Neuron (in vitro differentiated cells): ENCODE results near the gene RHO.

Experiments
- H2AFZ ChIP-seq: one replicate; pipeline ENCODE4 v1.6.1; 2013; ENCODE audit warnings: low read depth, mild to moderate bottlenecking, inconsistent platforms, low read length, moderate library complexity
- H3K27me3 ChIP-seq: one replicate; pipeline ENCODE4 v1.6.1; 2013; ENCODE audit warnings: low read length; ENCODE audit not compliant: insufficient read depth
- H3K36me3 ChIP-seq: one replicate; pipeline ENCODE4 v1.6.1; 2013; ENCODE audit warnings: low read length; ENCODE audit not compliant: insufficient read depth
- H3K4me1 ChIP-seq: one replicate; pipeline ENCODE4 v1.6.1; 2013; ENCODE audit warnings: low read length; ENCODE audit not compliant: insufficient read depth
- H3K4me3 ChIP-seq: 2 replicates; pipeline ENCODE4 v1.5.1; 2013; ENCODE audit warnings: mild to moderate bottlenecking, low read length, moderate library complexity
- H3K9me3 ChIP-seq: one replicate; pipeline ENCODE4 v1.6.1; 2013; ENCODE audit warnings: low read length

RHO gene

DNA sequence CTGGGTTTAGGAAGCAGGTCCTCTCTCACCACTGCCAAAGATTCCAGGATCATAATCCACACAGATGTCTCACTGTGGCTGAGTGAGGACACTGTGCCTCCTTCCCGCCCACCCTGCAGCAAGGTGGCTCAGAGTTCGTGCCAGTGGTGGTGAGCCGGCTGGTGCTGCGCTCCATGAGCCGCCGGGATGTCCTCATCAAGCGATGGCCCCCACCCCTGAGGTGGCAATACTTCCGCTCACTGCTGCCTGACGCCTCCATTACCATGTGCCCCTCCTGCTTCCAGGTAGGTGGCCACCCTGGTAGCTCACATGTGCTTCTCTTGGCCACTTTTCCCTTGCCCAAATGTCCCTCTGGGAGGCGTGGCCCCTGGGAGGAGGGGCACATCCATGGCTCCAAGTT, 9.0 kb upstream of the RHO start:
- Histone ChIP-seq H3K9me3 (no peaks in the 10 kb centered on the region), H3K27me3 (no peaks in the 10 kb centered on the region), H2AFZ (no peak overlapping the region), H3K4me3 (no peak overlapping the region), H3K36me3 (peaks cover 19% of the 10 kb centered on the region), H3K4me1 (peaks cover 10% of the 10 kb centered on the region)

DNA sequence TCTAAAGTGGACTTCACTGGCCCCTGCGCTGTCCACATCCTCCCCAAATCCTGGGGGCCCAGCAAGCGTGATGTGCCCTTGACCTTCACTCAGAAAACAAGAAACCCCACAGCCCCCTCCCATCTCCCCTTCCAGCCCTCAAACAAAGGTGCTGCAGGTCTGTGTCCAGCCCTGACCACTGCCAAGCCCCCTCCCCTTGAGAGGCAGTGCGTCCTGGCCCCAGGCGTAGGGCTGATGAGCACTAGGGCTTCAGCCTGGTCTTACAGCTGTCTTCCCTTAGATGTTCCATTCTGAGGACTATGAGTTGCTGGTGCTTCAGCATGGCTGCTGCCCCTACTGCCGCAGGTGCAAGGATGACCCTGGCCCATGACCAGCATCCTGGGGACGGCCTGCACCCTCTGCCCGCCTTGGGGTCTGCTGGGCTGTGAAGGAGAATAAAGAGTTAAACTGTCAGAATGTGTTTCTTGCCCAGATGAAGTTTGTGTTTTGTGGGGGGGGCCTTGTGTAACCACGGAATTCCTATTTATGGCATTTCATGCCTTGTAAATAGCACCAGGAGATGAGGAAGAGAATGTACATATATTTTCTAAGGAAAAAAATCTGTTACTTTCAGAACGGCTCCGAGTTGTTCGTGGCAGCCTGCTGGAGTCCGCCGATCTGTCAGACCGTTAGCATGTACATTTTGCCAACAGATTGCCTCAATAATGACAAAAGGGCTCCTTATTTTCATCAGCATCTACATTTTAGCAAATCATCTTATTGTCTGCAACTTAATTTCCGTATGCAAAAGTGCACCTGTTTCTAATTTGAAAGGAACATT, 8.3 kb upstream of the RHO start:
- peaks cover 17% of the 10 kb centered on the region for H3K36me3 ChIP-seq
- H2AFZ ChIP-seq: no peak overlapping the region
- no peaks in the 10 kb centered on the region for H3K9me3 ChIP-seq
- no peaks in the 10 kb centered on the region for H3K27me3 ChIP-seq
- no peak overlapping the region for H3K4me3 ChIP-seq
- H3K4me1 ChIP-seq: peaks cover 10% of the 10 kb centered on the region

DNA sequence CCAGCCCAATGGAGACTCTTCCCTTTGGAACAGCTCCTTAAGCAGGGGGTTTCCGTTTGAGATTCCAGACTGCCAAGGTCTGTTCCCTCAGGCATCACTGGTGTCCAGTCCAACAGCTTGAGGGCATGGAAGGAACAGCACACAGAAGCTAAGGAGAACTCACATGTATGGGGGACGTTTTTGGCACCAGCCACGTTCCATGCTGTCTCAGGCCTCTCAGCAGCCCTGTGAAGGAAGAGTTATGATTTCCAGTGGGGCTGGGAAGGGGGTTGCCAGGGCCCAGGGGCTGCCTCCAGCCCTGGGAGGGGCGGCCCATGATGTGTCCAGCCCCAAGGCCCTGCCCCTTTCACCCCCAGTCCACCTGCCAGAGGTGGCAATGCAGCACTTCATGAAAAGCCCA, 7.5 kb upstream of the RHO start:
- H2AFZ ChIP-seq: no peak overlapping the region
- no peak overlapping the region for H3K4me3 ChIP-seq
- no peaks in the 10 kb centered on the region for H3K27me3 ChIP-seq
- H3K36me3 ChIP-seq: peaks cover 14% of the 10 kb centered on the region
- H3K9me3 ChIP-seq: no peaks in the 10 kb centered on the region
- H3K4me1 ChIP-seq: peaks cover 10% of the 10 kb centered on the region

DNA sequence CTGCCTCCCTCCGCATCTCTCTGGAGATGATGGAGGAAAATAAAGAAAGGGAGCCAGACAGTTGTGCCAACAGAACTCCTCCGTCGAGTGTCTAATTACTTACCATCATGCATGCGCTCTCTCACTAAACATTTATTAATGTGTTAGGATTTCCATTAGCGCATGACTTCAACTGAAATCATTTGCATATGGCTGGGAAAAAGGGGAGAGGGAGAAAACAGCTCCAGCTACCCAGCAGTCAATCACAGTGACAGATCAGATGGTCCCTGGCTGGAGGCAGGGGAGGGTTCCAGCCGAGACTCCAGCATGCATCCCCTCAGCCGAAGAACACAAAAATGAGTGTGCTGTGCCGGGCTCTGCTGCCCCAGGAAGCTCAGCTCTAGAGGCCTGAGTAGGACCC, 6.8 kb upstream of the RHO start:
- Histone ChIP-seq H3K36me3 (peaks cover 10% of the 10 kb centered on the region), H3K4me3 (no peak overlapping the region)

DNA sequence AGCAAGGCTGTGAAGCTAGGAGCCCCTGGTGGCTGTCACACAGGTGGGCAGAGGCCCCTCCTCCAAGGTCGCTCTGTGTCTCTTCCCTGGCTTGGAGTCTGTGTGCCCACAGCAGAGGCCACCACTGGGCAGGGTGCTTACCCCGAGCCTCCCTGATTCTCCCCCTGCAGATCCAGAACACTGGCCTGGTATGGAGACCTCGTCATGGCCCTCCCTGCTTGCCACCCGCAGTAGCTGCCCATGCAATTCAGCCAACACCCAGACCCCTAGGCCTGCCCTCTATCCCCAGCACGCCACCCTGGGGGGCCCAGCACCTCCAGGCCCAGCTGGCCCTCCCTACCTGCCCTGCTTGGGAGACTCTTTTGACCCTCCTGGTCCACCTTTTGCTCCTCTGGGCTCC, 5.5 kb upstream of the RHO start:
- Histone ChIP-seq H3K4me3 (no peak overlapping the region), H3K36me3 (peaks cover 7% of the 10 kb centered on the region), H3K27me3 (no peaks in the 10 kb centered on the region), H3K9me3 (no peaks in the 10 kb centered on the region), H3K4me1 (peaks cover 10% of the 10 kb centered on the region), H2AFZ (no peak overlapping the region)

More for the DNA sequence above, 6.8 kb upstream of the RHO start:
- H3K4me1 ChIP-seq: peaks cover 10% of the 10 kb centered on the region
- no peaks in the 10 kb centered on the region for H3K9me3 ChIP-seq
- no peaks in the 10 kb centered on the region for H3K27me3 ChIP-seq
- no peak overlapping the region for H2AFZ ChIP-seq

DNA sequence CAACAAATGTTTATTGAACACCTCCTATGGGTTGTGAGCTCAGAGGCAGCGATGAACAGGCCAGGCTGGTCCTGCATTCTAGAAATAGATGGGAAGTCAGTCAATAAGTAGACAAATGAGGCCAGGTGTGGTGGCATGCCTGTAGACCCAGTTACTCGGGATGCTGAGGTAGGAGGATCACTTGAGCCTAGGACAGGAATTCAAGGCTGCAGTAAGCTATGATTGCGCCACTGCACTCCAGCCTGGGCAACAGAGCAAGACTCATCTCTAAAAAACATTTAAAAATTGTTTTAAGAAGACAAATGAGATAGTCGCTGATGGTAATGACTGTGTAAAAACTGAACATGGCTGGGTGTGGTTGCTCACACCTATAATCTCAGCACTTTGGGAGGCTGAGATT, 4.4 kb upstream of the RHO start:
- H3K36me3 ChIP-seq: peaks cover 5% of the 10 kb centered on the region
- H3K27me3 ChIP-seq: no peaks in the 10 kb centered on the region
- no peak overlapping the region for H2AFZ ChIP-seq
- no peak overlapping the region for H3K4me3 ChIP-seq
- peaks cover 10% of the 10 kb centered on the region for H3K4me1 ChIP-seq
- no peaks in the 10 kb centered on the region for H3K9me3 ChIP-seq

DNA sequence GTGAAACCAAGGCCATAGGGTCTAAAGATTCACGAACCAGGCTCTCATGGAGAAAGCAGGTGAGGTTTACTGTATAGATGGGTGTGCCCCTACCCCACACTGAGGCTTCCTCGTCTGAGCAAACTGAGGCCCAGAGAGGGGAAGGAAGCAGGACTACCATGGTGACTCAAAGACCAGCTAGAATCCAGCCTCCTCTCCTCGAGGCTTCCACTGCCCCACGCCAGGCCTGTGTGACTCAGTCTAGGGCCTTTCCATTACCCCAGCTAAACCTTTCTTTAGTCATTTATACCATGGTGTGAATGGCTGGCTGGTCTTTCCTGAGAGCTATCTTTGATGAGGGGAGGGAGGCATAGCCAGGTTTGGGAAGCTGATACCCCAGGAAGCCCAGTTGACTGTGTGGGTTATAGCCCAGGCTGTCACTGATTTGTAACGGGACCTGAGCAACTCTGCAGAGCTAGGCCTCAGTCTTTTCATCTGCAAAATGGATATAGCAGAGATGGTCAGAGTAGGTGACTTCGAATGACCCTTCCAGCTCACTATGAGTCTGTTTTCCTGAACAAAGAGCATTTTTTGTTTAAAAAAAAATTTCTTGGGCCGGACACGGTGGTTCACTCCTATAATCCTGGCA, 3.0 kb upstream of the RHO start:
- no peaks in the 10 kb centered on the region for H3K9me3 ChIP-seq
- no peak overlapping the region for H3K4me3 ChIP-seq
- H3K27me3 ChIP-seq: no peaks in the 10 kb centered on the region
- H3K36me3 ChIP-seq: no peaks in the 10 kb centered on the region
- H2AFZ ChIP-seq: no peak overlapping the region
- H3K4me1 ChIP-seq: peaks cover 17% of the 10 kb centered on the region

DNA sequence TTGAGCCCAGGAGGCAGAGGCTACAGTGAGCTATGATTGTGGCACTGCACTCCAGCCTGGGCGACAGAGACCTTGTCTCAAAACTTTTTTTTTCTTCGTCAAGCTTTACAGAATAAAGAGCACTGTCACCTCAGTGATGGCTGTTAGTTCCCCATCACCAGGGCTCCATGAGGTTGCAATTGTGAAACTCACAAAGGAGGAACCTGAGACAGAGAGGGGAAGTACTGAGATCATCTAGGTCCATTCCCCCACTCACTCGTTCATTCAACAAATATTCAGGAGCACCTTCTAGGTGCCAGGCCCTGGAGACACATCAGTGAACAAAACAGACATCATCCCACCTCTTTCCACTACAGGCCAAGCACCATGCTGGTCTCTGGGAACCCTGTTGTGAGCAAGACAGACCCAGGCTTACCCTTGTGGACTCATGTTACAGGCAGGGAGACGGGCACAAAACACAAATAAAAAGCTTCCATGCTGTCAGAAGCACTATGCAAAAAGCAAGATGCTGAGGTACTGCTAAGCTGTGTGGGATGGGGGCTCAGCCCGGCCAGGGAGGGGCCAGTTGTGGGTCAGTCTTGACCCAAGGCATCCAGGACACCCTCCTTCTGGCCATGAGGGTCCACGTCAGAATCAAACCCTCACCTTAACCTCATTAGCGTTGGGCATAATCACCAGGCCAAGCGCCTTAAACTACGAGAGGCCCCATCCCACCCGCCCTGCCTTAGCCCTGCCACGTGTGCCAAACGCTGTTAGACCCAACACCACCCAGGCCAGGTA, 2.1 kb upstream of the RHO start:
- Histone ChIP-seq H2AFZ (no peak overlapping the region), H3K9me3 (no peaks in the 10 kb centered on the region), H3K36me3 (no peaks in the 10 kb centered on the region), H3K4me3 (no peak overlapping the region), H3K27me3 (no peaks in the 10 kb centered on the region), H3K4me1 (peaks cover 19% of the 10 kb centered on the region)

DNA sequence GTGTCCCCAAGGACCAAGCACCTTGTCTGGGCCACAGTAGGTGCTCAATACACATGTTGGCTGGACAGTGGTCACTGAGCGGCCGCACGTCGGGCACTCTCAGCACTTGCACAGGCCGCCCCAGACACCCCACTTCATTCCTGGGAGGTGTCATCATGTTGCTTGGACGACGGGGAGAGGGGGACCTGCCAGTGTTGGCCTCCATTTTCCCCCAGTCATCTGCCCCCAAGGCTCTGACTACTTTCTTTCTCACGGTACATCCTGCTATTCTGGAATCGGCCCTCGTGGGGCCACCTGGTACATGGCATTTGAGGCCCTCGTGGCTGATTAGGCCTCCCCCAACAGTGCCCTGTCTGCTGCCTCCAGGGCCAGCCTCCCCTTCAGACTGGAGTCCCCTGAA, 1.2 kb upstream of the RHO start:
- Histone ChIP-seq H3K9me3 (peaks cover 2% of the 10 kb centered on the region), H3K4me3 (no peak overlapping the region), H3K36me3 (no peaks in the 10 kb centered on the region), H3K4me1 (peaks cover 11% of the 10 kb centered on the region), H2AFZ (no peak overlapping the region), H3K27me3 (no peaks in the 10 kb centered on the region)

DNA sequence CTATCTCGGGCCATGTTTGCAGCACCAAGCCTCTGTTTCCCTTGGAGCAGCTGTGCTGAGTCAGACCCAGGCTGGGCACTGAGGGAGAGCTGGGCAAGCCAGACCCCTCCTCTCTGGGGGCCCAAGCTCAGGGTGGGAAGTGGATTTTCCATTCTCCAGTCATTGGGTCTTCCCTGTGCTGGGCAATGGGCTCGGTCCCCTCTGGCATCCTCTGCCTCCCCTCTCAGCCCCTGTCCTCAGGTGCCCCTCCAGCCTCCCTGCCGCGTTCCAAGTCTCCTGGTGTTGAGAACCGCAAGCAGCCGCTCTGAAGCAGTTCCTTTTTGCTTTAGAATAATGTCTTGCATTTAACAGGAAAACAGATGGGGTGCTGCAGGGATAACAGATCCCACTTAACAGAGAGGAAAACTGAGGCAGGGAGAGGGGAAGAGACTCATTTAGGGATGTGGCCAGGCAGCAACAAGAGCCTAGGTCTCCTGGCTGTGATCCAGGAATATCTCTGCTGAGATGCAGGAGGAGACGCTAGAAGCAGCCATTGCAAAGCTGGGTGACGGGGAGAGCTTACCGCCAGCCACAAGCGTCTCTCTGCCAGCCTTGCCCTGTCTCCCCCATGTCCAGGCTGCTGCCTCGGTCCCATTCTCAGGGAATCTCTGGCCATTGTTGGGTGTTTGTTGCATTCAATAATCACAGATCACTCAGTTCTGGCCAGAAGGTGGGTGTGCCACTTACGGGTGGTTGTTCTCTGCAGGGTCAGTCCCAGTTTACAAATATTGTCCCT, 1.2 kb downstream of the RHO start:
- Histone ChIP-seq H3K4me1 (peaks cover 13% of the 10 kb centered on the region), H3K9me3 (peaks cover 2% of the 10 kb centered on the region), H3K4me3 (no peak overlapping the region), H2AFZ (no peak overlapping the region), H3K36me3 (no peaks in the 10 kb centered on the region), H3K27me3 (no peaks in the 10 kb centered on the region)

DNA sequence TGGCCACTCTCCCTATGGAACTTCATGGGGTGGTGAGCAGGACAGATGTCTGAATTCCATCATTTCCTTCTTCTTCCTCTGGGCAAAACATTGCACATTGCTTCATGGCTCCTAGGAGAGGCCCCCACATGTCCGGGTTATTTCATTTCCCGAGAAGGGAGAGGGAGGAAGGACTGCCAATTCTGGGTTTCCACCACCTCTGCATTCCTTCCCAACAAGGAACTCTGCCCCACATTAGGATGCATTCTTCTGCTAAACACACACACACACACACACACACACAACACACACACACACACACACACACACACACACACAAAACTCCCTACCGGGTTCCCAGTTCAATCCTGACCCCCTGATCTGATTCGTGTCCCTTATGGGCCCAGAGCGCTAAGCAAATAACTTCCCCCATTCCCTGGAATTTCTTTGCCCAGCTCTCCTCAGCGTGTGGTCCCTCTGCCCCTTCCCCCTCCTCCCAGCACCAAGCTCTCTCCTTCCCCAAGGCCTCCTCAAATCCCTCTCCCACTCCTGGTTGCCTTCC, 1.9 kb downstream of the RHO start:
- H3K9me3 ChIP-seq: peaks cover 2% of the 10 kb centered on the region
- no peak overlapping the region for H2AFZ ChIP-seq
- peaks cover 13% of the 10 kb centered on the region for H3K4me1 ChIP-seq
- no peak overlapping the region for H3K4me3 ChIP-seq
- no peaks in the 10 kb centered on the region for H3K36me3 ChIP-seq
- H3K27me3 ChIP-seq: no peaks in the 10 kb centered on the region

DNA sequence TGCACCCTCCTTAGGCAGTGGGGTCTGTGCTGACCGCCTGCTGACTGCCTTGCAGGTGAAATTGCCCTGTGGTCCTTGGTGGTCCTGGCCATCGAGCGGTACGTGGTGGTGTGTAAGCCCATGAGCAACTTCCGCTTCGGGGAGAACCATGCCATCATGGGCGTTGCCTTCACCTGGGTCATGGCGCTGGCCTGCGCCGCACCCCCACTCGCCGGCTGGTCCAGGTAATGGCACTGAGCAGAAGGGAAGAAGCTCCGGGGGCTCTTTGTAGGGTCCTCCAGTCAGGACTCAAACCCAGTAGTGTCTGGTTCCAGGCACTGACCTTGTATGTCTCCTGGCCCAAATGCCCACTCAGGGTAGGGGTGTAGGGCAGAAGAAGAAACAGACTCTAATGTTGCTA, 2.4 kb downstream of the RHO start:
- Histone ChIP-seq H3K4me1 (peaks cover 13% of the 10 kb centered on the region), H2AFZ (no peak overlapping the region), H3K27me3 (no peaks in the 10 kb centered on the region), H3K9me3 (peaks cover 2% of the 10 kb centered on the region), H3K36me3 (no peaks in the 10 kb centered on the region), H3K4me3 (no peak overlapping the region)
